Measurements from ENCODE around the gene KRT83. TPM values are rescaled to one million over a fixed set of nuclear protein-coding genes. Genes with fewer than 3 reads are reported as not detected.
A peak's percentile ranks its signal among the peaks of the same experiment; 100 is the strongest.

The KRT83 gene
- total RNA-seq, 1 experiment from 2014 or later: not detected

GRCh38 chr12:52354200-52354599 is 33.0 kb upstream of the KRT83 start:
- H3K27me3 ChIP-seq (replicated peaks; ENCODE audit: insufficient read depth, low read depth, low read length, poor library complexity): no peaks in the 10 kb centered on the region
- CTCF ChIA-PET: interaction anchor here (0.6 kb wide), 1 partner anchor 285 kb away, joined by 3 read pairs; no protein-coding TSS in a partner anchor

GRCh38 chr12:52353766-52354165 is 32.6 kb upstream of the KRT83 start:
- Histone ChIP-seq H3K27me3 (replicated peaks; ENCODE audit: insufficient read depth, low read depth, low read length, poor library complexity) (no peaks in the 10 kb centered on the region), H3K9me3 (ENCODE audit: low read depth, low read length, poor library complexity, severe bottlenecking) (no peaks in the 10 kb centered on the region), H3K4me1 (ENCODE audit: insufficient read depth, low read length, poor library complexity, severe bottlenecking) (peaks cover 7% of the 10 kb centered on the region), H3K36me3 (ENCODE audit: insufficient read depth, low read length, poor library complexity, severe bottlenecking) (no peaks in the 10 kb centered on the region), H3K4me3 (ENCODE audit: low read depth, low read length, poor library complexity, severe bottlenecking) (no peak overlapping the region), H3K27ac (ENCODE audit: low read depth, low read length, poor library complexity, severe bottlenecking) (no peak overlapping the region)
- intact Hi-C loops (cut with micrococcal nuclease; ENCODE audit: unreplicated experiment): no loop called here
- POLR2A ChIA-PET (ENCODE audit: low non-redundant PET): no interaction called here
- CTCF ChIA-PET: interaction anchor here (0.6 kb wide), 1 partner anchor 285 kb away, joined by 3 read pairs; no protein-coding TSS in a partner anchor
- TF ChIP-seq EZH2 (IDR thresholded peaks at IDR 0.05; ENCODE audit: borderline replicate concordance, low read depth, low read length, poor library complexity, severe bottlenecking) (no peak), CTCF (conservative IDR thresholded peaks at IDR 0.05; ENCODE audit: low read depth, low read length) (no peak)
- DNase-seq (ENCODE audit: low spot score): no peak
- BruUV-seq (replicated peaks): no TSS peak

More at GRCh38 chr12:52354200-52354599, 33.0 kb upstream of the KRT83 start:
- Histone ChIP-seq H3K27ac (ENCODE audit: low read depth, low read length, poor library complexity, severe bottlenecking) (no peak overlapping the region), H3K36me3 (ENCODE audit: insufficient read depth, low read length, poor library complexity, severe bottlenecking) (no peaks in the 10 kb centered on the region), H3K4me1 (ENCODE audit: insufficient read depth, low read length, poor library complexity, severe bottlenecking) (peaks cover 11% of the 10 kb centered on the region), H3K9me3 (ENCODE audit: low read depth, low read length, poor library complexity, severe bottlenecking) (no peaks in the 10 kb centered on the region), H3K4me3 (ENCODE audit: low read depth, low read length, poor library complexity, severe bottlenecking) (no peak overlapping the region)
- no TSS peak for BruUV-seq (replicated peaks)
- POLR2A ChIA-PET (ENCODE audit: low non-redundant PET): no interaction called here
- intact Hi-C loops (cut with micrococcal nuclease; ENCODE audit: unreplicated experiment): no loop called here
- TF ChIP-seq EZH2 (IDR thresholded peaks at IDR 0.05; ENCODE audit: borderline replicate concordance, low read depth, low read length, poor library complexity, severe bottlenecking) (no peak), CTCF (conservative IDR thresholded peaks at IDR 0.05; ENCODE audit: low read depth, low read length) (no peak)
- DNase-seq (ENCODE audit: low spot score): peak; percentile 63

- Histone ChIP-seq H3K27me3 (replicated peaks; ENCODE audit: insufficient read depth, low read depth, low read length, poor library complexity) (no peaks in the 10 kb centered on the region), H3K4me1 (ENCODE audit: insufficient read depth, low read length, poor library complexity, severe bottlenecking) (no peaks in the 10 kb centered on the region), H3K36me3 (ENCODE audit: insufficient read depth, low read length, poor library complexity, severe bottlenecking) (no peaks in the 10 kb centered on the region), H3K27ac (ENCODE audit: low read depth, low read length, poor library complexity, severe bottlenecking) (no peak overlapping the region), H3K9me3 (ENCODE audit: low read depth, low read length, poor library complexity, severe bottlenecking) (no peaks in the 10 kb centered on the region), H3K4me3 (ENCODE audit: low read depth, low read length, poor library complexity, severe bottlenecking) (no peak overlapping the region)
- intact Hi-C loops (cut with micrococcal nuclease; ENCODE audit: unreplicated experiment): no loop called here
- no peak for TF ChIP-seq EZH2 (IDR thresholded peaks at IDR 0.05; ENCODE audit: borderline replicate concordance, low read depth, low read length, poor library complexity, severe bottlenecking)
- no peak for TF ChIP-seq CTCF (conservative IDR thresholded peaks at IDR 0.05; ENCODE audit: low read depth, low read length)
- BruUV-seq (replicated peaks): no TSS peak
- CTCF ChIA-PET: no interaction called here
- POLR2A ChIA-PET (ENCODE audit: low non-redundant PET): no interaction called here
- no peak for DNase-seq (ENCODE audit: low spot score)
These were observed 31.8 kb upstream of the KRT83 start for GRCh38 chr12:52352951-52353350.

Measured in A673 (cell line).